Uterus (tissue), 2 donors: ENCODE measurements around the gene CDK15.

ENCODE experiments used
- POLR2A ChIP-seq, 2 donors: fragments of 450-650 bp; IDR thresholded peaks; one replicate each; pipeline ENCODE4 v1.6.1; 2016; ENCODE audit warnings: antibody characterized with exemption in 2 of 2, mild to moderate bottlenecking in 1 of 2, moderate library complexity in 1 of 2
- TF ChIP-seq, protein P1 (sequence below), 4 experiments: fragments of 200-600 bp in 2 of 4; fragments of 450-650 bp in 2 of 4; sonication (generic) in 2 of 4; IDR thresholded peaks; one replicate each; pipeline ENCODE4 v1.5.1; 2016 to 2019; ENCODE audit warnings: antibody characterized with exemption in 4 of 4, mild to moderate bottlenecking in 2 of 4, moderate library complexity in 1 of 4

DNA sequence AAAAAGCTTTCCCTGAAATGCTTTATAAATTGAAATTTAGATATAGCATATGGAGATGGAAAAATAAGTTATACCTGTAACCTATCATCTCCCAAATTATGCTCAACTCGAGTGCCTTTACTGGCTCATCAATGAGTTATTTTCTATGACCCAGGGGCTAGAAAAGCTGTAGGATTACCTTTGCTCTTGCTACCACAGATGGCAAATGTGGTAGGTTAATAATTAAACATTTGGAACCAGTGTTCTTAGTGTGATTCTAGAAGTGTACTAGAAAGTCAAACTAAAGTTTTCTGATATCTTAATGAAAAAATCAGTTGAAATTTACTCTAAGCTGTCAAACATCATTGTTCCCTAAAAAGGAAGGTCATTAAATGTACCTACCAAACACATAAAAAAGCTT lies 48.1 kb upstream of the CDK15 start:
- TF ChIP-seq, protein P1, sequence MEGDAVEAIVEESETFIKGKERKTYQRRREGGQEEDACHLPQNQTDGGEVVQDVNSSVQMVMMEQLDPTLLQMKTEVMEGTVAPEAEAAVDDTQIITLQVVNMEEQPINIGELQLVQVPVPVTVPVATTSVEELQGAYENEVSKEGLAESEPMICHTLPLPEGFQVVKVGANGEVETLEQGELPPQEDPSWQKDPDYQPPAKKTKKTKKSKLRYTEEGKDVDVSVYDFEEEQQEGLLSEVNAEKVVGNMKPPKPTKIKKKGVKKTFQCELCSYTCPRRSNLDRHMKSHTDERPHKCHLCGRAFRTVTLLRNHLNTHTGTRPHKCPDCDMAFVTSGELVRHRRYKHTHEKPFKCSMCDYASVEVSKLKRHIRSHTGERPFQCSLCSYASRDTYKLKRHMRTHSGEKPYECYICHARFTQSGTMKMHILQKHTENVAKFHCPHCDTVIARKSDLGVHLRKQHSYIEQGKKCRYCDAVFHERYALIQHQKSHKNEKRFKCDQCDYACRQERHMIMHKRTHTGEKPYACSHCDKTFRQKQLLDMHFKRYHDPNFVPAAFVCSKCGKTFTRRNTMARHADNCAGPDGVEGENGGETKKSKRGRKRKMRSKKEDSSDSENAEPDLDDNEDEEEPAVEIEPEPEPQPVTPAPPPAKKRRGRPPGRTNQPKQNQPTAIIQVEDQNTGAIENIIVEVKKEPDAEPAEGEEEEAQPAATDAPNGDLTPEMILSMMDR (IDR thresholded peaks at IDR 0.05), result no peak
- no peak for TF ChIP-seq POLR2A (IDR thresholded peaks at IDR 0.05)
